Measurements from ENCODE around the gene WDR5.
"Not testable (repeated sequence)": the region's sequence is repeated elsewhere in the genome, so short reads cannot be mapped to it uniquely, and the experiment has no call there.

DNA sequence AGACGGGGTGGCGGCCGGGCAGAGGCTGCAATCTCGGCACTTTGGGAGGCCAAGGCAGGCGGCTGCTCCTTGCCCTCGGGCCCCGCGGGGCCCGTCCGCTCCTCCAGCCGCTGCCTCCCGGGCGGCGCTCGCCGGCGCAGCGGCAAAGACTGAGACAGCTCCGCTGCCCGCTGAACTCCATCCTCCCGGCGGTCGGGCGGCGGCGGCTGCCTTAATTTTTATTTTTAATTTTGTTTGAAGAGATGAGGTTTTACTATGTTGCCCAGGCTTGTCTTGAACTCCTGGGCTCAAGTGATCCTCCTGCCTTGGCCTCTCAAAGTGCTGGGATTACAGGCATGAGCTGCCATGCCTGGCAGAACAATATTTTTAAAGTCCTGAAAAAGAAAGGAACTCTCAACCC is 16.9 kb upstream of the WDR5 start:
- TF ChIP-seq, protein P1, sequence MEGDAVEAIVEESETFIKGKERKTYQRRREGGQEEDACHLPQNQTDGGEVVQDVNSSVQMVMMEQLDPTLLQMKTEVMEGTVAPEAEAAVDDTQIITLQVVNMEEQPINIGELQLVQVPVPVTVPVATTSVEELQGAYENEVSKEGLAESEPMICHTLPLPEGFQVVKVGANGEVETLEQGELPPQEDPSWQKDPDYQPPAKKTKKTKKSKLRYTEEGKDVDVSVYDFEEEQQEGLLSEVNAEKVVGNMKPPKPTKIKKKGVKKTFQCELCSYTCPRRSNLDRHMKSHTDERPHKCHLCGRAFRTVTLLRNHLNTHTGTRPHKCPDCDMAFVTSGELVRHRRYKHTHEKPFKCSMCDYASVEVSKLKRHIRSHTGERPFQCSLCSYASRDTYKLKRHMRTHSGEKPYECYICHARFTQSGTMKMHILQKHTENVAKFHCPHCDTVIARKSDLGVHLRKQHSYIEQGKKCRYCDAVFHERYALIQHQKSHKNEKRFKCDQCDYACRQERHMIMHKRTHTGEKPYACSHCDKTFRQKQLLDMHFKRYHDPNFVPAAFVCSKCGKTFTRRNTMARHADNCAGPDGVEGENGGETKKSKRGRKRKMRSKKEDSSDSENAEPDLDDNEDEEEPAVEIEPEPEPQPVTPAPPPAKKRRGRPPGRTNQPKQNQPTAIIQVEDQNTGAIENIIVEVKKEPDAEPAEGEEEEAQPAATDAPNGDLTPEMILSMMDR (conservative IDR thresholded peaks at IDR 0.05 in 1 of 2, IDR thresholded peaks at IDR 0.05 in 1 of 2; ENCODE audit: low read depth in 1 of 2, low read length in 2 of 2), result not testable (repeated sequence)
- TF ChIP-seq EZH2 (IDR thresholded peaks at IDR 0.05; ENCODE audit: low read length, missing control alignments), result not testable (repeated sequence)
